ENCODE measurements around the gene PPP1CA. TPM values are rescaled to one million over a fixed set of nuclear protein-coding genes. Genes with fewer than 3 reads are reported as not detected.
A peak's percentile ranks its signal among the peaks of the same experiment; 100 is the strongest.

Gene PPP1CA
- total and polyA plus RNA-seq, 7 donors = 72.6 to 191 (median 108) TPM

DNA sequence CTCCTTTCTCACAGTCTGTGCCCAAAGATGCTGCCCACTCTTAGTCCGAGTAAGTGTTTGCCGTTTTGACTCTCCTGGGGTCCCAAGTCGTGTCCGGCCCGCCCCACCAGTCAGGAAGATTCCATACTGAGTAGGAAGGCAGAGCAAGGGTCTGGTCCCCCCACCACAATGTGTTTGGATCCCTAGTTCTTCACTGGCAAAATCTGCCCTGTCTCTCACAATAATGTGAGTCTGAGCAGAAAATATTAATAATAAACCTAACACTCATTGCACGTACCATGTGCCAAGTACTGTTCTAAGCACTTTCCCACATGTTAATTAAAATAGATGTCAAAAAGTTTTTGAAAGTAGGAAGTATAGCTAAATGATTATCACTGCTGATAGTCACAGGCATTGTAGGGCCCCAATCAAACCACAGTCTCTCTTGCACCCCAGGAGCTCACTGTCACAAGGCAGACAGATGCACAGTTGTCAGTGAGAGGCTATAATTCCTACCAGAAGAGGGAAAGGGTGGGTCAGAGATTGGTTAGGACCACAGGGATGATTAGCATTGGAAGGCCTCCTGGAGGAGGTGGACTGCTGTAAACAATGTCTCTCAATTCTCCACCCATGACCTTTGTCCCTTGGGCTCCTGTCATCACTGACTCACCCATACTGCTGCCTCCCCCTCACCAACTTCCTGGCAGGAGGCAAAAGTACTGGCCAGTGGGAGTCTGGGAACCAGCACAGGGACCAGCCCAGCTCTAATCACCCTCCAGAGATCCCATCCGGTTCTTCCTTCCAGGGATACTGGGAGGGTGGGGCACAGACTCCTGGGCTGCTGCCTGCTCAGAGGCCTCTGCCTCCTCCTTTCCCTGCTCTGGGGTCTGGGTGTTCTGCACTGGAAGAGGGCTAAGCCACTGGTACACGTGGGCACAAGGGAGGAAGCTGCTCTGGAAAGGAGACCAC, 47.3 kb downstream of the PPP1CA start:
- 12 to 14% (median 13%) methylated on average over 7 to 8 of the region's 8 CpGs for WGBS, 3 donors
- intact Hi-C loops (cut with DNase I) = no loop called here
- TF ChIP-seq, protein P1, sequence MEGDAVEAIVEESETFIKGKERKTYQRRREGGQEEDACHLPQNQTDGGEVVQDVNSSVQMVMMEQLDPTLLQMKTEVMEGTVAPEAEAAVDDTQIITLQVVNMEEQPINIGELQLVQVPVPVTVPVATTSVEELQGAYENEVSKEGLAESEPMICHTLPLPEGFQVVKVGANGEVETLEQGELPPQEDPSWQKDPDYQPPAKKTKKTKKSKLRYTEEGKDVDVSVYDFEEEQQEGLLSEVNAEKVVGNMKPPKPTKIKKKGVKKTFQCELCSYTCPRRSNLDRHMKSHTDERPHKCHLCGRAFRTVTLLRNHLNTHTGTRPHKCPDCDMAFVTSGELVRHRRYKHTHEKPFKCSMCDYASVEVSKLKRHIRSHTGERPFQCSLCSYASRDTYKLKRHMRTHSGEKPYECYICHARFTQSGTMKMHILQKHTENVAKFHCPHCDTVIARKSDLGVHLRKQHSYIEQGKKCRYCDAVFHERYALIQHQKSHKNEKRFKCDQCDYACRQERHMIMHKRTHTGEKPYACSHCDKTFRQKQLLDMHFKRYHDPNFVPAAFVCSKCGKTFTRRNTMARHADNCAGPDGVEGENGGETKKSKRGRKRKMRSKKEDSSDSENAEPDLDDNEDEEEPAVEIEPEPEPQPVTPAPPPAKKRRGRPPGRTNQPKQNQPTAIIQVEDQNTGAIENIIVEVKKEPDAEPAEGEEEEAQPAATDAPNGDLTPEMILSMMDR (IDR thresholded peaks at IDR 0.05) = no peak
- Histone ChIP-seq H3K27ac (peak overlapping the region; percentile 99), H3K36me3 (ENCODE audit: insufficient read depth in 1 of 2, low read depth in 1 of 2) (no peaks in the 10 kb centered on the region), H3K9me3 (no peaks in the 10 kb centered on the region), H3K4me1 (peaks cover 57% of the 10 kb centered on the region), H3K4me3 (peak overlapping the region; percentile 81), H3K27me3 (ENCODE audit: insufficient read depth in 3 of 3, low read length in 2 of 3) (no peaks in the 10 kb centered on the region)
- peak; percentile 78 to 82 for DNase-seq
- peak in 3 of 4 donors; percentile 2 to 34 (median 26) for ATAC-seq

DNA sequence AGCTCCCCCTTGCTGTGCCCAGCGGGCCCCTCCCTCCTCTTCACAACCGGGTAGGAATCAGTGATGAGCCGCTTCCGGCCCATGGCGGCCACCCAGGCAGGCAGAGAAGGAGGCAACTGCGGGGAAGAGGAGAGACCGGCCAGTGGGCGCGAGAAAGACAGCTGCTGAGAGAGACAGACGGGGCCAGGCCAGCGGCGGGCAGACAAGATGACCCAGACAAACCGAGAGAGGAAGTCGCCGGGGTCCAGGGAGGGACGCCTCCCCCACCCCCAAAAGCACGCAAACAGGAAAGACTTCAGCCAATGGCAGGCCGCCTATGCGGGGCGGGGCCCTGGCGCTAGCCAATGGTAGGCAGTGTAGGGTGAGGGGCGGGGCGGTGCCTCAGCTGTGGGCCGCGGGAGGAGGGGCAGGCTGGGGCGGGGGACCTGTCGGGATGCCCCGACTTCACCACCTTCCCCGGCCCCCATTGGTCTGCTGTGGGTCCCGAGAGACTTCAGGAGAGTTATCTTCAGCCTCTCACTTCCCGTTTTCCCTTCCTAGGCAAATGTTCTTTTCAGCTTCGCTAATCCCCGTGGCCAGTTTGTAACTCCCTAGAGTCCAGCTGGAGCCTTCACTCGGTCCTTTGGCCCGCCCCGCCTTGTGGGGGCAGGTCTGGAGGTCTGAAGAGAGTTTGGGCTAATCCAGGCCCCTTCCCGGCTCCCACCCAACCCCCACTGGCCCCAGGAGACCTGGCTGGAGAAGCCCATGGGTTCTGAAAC, 48.2 kb downstream of the PPP1CA start, which contains the start of gene POLD4:
TSS of gene POLD4 (minus strand) at position 230 of the 758 bp plus-strand sequence. CDS start at position 83, 147 bp downstream.
- intact Hi-C loops (cut with DNase I) = no loop called here
- DNase-seq = peak; percentile 99 to 100
- Histone ChIP-seq H3K36me3 (ENCODE audit: insufficient read depth in 1 of 2, low read depth in 1 of 2) (no peaks in the 10 kb centered on the region), H3K9me3 (no peaks in the 10 kb centered on the region), H3K4me1 (peaks cover 57% of the 10 kb centered on the region), H3K27me3 (ENCODE audit: insufficient read depth in 3 of 3, low read length in 2 of 3) (no peaks in the 10 kb centered on the region), H3K4me3 (peak within 1 kb of the TSS; percentile 81), H3K27ac (peak within 1 kb of the TSS; percentile 99)
- TF ChIP-seq, protein P1 (IDR thresholded peaks at IDR 0.05) = no peak
- whole genome bisulfite sequencing, 3 donors = 0 to 2% (median 0%) methylated on average over 34 to 37 of the region's 37 CpGs
- peak; percentile 90 to 92 (median 90) for ATAC-seq

DNA sequence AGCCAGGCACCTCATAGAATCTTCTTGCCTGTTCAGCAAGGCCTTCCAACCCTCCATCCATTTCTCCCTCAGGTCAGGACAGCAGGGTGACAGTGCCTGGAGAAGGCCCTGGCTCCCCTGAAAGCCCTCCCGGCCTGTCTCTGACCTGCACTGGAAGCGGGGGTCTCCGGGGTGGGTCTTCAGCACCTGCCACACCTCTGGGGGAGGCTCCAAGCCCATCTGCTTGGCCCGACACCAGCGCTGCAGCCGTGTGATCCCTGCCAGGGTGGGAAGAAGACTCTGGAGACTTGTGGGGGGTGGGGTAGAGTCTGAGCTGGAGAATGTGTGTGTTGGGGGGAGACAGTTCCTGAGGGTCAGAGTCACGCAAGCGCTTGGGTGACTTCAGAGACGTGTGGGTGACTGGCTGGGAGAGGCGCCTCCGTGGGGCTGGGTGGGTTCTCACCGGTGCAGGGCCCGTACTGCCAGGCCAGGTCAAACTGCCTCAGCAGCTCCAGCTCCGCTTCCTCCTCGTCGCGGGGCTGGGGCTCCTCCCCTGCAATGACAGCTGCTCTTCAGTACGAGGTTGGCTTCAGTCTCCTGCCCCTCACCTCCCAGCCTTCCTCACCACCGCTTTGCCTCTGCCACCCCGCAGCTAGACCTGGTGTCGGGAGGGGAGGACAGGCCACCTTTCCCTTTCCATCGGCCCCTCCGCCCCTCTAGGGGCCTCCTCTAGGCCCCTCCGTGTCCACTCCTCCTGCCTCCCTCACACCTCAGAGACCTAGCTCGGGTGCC, 48.9 kb downstream of the PPP1CA start:
- peak overlapping the region; percentile 81 for H3K4me3 ChIP-seq
- WGBS, 3 donors = 5 to 6% (median 5%) methylated on average over 22 to 25 of the region's 25 CpGs
- H3K36me3 ChIP-seq (ENCODE audit: insufficient read depth in 1 of 2, low read depth in 1 of 2) = no peaks in the 10 kb centered on the region
- no peak for DNase-seq
- TF ChIP-seq, protein P1 (IDR thresholded peaks at IDR 0.05) = no peak
- H3K9me3 ChIP-seq = no peaks in the 10 kb centered on the region
- peak; percentile 21 to 50 (median 40) for ATAC-seq
- no peaks in the 10 kb centered on the region for H3K27me3 ChIP-seq (ENCODE audit: insufficient read depth in 3 of 3, low read length in 2 of 3)
- peak overlapping the region; percentile 99 for H3K27ac ChIP-seq
- intact Hi-C loops (cut with DNase I) = no loop called here
- H3K4me1 ChIP-seq = peaks cover 54% of the 10 kb centered on the region

DNA sequence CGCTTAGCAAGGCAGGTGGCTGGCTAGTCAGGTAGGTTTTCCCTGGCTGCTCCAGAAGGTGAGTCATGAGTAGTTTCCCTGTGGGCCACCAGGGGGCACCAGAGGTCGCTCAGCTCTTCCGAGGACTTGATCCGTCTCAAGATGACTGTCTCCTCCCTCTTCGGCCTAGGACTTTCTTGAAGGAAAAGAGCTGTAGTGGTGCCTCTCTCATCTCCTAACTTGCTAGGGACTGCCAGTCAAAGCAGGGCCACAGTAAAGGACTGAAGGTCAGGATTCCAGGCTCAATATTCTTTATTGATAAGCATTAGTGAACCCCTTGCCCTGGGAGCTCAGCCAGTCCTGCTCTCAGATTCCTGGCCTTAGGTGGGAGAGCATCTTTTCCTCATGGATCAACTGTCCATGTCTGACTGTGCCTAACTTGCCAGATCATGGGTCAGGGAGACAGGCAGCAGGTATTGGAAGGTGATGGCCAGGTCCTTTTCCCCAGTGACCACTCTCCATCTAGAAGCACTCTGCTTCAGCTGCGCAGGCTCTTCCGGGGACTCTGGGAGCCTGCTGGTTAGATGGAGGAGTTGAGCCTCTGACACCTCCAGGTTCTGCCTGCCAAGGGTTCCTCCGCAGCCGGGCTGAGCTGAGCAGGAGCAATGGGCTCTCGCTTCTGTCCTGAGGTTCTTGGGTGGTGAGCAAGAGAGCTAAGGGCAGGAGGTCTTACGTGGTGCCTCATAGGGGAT, 50.2 kb downstream of the PPP1CA start:
- Histone ChIP-seq H3K4me1 (peaks cover 47% of the 10 kb centered on the region), H3K27ac (peak overlapping the region; percentile 99), H3K27me3 (ENCODE audit: insufficient read depth in 3 of 3, low read length in 2 of 3) (no peaks in the 10 kb centered on the region), H3K9me3 (no peaks in the 10 kb centered on the region), H3K36me3 (ENCODE audit: insufficient read depth in 1 of 2, low read depth in 1 of 2) (no peaks in the 10 kb centered on the region), H3K4me3 (peak overlapping the region; percentile 81)
- TF ChIP-seq, protein P1 (IDR thresholded peaks at IDR 0.05) = peak; percentile 94
- WGBS, 3 donors = 49 to 54% (median 50%) methylated on average over 11 of the region's 11 CpGs
- peak; percentile 62 to 80 for DNase-seq
- intact Hi-C loops (cut with DNase I) = no loop called here
- peak in 3 of 4 donors; percentile 44 to 49 (median 49) for ATAC-seq
